Measurements from ENCODE around the gene CTSV.
"Not testable (repeated sequence)": the region's sequence is repeated elsewhere in the genome, so short reads cannot be mapped to it uniquely, and the experiment has no call there.

The CTSV gene

DNA sequence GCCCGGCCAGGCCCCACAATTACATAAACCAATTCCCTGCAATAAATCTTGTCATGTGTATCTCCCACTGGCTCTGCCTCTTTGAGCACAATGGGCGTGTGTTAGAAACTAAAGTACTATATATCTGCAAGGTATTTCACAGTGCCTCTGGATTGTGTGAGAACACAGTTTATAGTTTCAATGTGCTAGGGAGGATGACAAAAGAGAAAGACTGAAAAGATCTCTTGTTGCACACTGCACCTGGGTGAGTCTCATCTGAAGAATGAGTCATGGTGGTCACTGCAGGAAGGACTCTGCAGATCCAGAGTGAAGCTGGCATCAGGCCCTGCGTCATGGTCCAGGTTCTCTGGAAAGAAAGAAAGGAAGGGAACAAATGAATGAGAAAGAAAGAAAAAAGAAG is 20.7 kb upstream of the CTSV start:
- Histone ChIP-seq H3K4me3 (ENCODE audit: low read length) (no peak overlapping the region), H3K79me2 (ENCODE audit: low read length) (no peaks in the 10 kb centered on the region), H3K27me3 (replicated peaks; ENCODE audit: insufficient read depth, low read length) (no peaks in the 10 kb centered on the region), H3K9me3 (replicated peaks; ENCODE audit: insufficient read depth, low read length) (no peaks in the 10 kb centered on the region), H3K36me3 (replicated peaks; ENCODE audit: insufficient read depth, low read length) (no peaks in the 10 kb centered on the region), H3K4me1 (ENCODE audit: low read length) (no peaks in the 10 kb centered on the region), H3K27ac (ENCODE audit: low read length) (no peak overlapping the region), H3K9ac (ENCODE audit: low read length) (no peak overlapping the region), H3K4me2 (ENCODE audit: low read depth, low read length) (no peak overlapping the region), H4K20me1 (ENCODE audit: insufficient read depth, low read length) (no peaks in the 10 kb centered on the region), H2AFZ (ENCODE audit: low read length) (no peak overlapping the region), H3F3A (ENCODE audit: insufficient read depth, low read length) (no peaks in the 10 kb centered on the region), H3K9me2 (replicated peaks; ENCODE audit: insufficient read depth, low read length) (no peaks in the 10 kb centered on the region)
- no peak for DNase-seq
- TF ChIP-seq EZH2 (optimal IDR thresholded peaks at IDR 0.05; ENCODE audit: low read depth, low read length) (no peak), EZH2phosphoT487 (IDR thresholded peaks at IDR 0.05; ENCODE audit: low read length) (no peak)
- TF ChIP-seq, protein P1, sequence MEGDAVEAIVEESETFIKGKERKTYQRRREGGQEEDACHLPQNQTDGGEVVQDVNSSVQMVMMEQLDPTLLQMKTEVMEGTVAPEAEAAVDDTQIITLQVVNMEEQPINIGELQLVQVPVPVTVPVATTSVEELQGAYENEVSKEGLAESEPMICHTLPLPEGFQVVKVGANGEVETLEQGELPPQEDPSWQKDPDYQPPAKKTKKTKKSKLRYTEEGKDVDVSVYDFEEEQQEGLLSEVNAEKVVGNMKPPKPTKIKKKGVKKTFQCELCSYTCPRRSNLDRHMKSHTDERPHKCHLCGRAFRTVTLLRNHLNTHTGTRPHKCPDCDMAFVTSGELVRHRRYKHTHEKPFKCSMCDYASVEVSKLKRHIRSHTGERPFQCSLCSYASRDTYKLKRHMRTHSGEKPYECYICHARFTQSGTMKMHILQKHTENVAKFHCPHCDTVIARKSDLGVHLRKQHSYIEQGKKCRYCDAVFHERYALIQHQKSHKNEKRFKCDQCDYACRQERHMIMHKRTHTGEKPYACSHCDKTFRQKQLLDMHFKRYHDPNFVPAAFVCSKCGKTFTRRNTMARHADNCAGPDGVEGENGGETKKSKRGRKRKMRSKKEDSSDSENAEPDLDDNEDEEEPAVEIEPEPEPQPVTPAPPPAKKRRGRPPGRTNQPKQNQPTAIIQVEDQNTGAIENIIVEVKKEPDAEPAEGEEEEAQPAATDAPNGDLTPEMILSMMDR (IDR thresholded peaks at IDR 0.05; ENCODE audit: low read length), result no peak

DNA sequence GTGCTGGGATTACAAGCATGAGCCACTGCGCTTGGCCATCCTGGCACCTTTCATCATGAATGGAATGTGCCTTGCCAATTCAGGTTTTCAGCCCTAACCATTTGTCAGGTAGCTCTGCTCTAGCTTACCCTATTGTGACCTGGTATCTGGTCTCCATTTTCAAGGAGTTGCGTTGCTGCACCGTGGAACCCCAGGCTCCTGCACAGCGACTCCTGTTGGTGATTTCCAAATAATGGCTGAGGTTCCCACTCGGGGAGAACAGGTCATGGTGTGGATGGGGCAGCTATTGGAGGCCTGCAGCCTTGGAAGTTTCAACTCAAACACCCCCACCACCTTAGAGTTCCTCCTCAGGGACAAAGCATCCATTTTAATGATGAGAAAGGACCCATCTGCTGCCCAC is 18.7 kb upstream of the CTSV start:
- Histone ChIP-seq H2AFZ (ENCODE audit: low read length) (no peak overlapping the region), H3K9me3 (replicated peaks; ENCODE audit: insufficient read depth, low read length) (no peaks in the 10 kb centered on the region), H3K79me2 (ENCODE audit: low read length) (no peaks in the 10 kb centered on the region), H3K4me1 (ENCODE audit: low read length) (no peaks in the 10 kb centered on the region), H3K27me3 (replicated peaks; ENCODE audit: insufficient read depth, low read length) (no peaks in the 10 kb centered on the region), H3K4me3 (ENCODE audit: low read length) (no peak overlapping the region), H3K4me2 (ENCODE audit: low read depth, low read length) (no peak overlapping the region), H3K9ac (ENCODE audit: low read length) (no peak overlapping the region), H4K20me1 (ENCODE audit: insufficient read depth, low read length) (no peaks in the 10 kb centered on the region), H3K36me3 (replicated peaks; ENCODE audit: insufficient read depth, low read length) (no peaks in the 10 kb centered on the region), H3K27ac (ENCODE audit: low read length) (no peak overlapping the region), H3K9me2 (replicated peaks; ENCODE audit: insufficient read depth, low read length) (no peaks in the 10 kb centered on the region), H3F3A (ENCODE audit: insufficient read depth, low read length) (no peaks in the 10 kb centered on the region)
- TF ChIP-seq EZH2phosphoT487 (IDR thresholded peaks at IDR 0.05; ENCODE audit: low read length) (no peak), EZH2 (optimal IDR thresholded peaks at IDR 0.05; ENCODE audit: low read depth, low read length) (no peak)
- TF ChIP-seq, protein P1 (IDR thresholded peaks at IDR 0.05; ENCODE audit: low read length), result no peak
- DNase-seq, result no peak

DNA sequence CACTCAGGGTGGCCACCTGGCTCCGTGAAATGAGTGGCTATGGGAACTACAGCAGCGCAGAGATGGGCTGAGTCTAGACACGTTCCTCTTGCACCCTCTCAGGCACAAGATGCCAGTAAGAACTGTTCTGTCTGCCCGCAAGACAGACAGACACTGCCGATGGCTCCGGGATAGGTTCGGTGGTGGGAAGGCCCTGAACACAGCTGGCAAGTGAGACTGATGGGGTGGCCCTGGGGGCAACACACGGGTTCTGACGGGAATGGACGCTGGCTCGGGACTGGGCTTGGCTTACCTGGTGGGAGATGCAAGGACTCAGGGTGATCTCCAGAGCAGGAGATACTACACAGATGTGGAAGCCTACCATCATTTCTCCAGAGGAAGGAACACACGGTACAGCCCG is 16.9 kb upstream of the CTSV start:
- not testable (repeated sequence) for H4K20me1 ChIP-seq (ENCODE audit: insufficient read depth, low read length); H3F3A ChIP-seq (ENCODE audit: insufficient read depth, low read length); H3K4me3 ChIP-seq (ENCODE audit: low read length); DNase-seq; H3K9me3 ChIP-seq (replicated peaks; ENCODE audit: insufficient read depth, low read length); H3K27me3 ChIP-seq (replicated peaks; ENCODE audit: insufficient read depth, low read length); H3K79me2 ChIP-seq (ENCODE audit: low read length); H3K27ac ChIP-seq (ENCODE audit: low read length); H3K36me3 ChIP-seq (replicated peaks; ENCODE audit: insufficient read depth, low read length); H3K4me2 ChIP-seq (ENCODE audit: low read depth, low read length); H2AFZ ChIP-seq (ENCODE audit: low read length); H3K9me2 ChIP-seq (replicated peaks; ENCODE audit: insufficient read depth, low read length); H3K4me1 ChIP-seq (ENCODE audit: low read length); H3K9ac ChIP-seq (ENCODE audit: low read length)

DNA sequence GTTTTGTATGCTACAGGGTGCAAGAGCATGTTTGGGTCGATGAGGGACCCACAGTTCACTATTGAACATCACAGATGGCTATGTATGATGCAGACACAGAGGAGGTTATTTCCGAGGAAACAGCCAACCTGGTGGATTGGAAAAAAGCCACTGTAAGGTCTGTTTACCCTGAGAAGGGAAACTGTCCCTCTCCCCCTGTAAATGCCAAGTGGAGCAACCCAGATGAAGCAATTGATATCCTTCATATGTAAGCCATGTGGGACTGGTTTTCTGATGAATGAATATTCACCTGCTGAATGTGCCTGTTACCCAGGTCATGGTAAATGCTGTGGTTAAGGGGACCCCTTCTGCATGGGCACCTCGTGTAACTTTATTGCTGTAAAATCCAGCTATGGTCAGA is 14.8 kb upstream of the CTSV start:
- no peaks in the 10 kb centered on the region for H3F3A ChIP-seq (ENCODE audit: insufficient read depth, low read length)
- no peaks in the 10 kb centered on the region for H3K79me2 ChIP-seq (ENCODE audit: low read length)
- H3K36me3 ChIP-seq (replicated peaks; ENCODE audit: insufficient read depth, low read length), result no peaks in the 10 kb centered on the region
- no peak for DNase-seq
- H4K20me1 ChIP-seq (ENCODE audit: insufficient read depth, low read length), result no peaks in the 10 kb centered on the region
- no peaks in the 10 kb centered on the region for H3K9me2 ChIP-seq (replicated peaks; ENCODE audit: insufficient read depth, low read length)
- no peaks in the 10 kb centered on the region for H3K9me3 ChIP-seq (replicated peaks; ENCODE audit: insufficient read depth, low read length)
- TF ChIP-seq EZH2 (optimal IDR thresholded peaks at IDR 0.05; ENCODE audit: low read depth, low read length), result no peak
- TF ChIP-seq, protein P1 (IDR thresholded peaks at IDR 0.05; ENCODE audit: low read length), result no peak
- TF ChIP-seq EZH2phosphoT487 (IDR thresholded peaks at IDR 0.05; ENCODE audit: low read length), result no peak
- no peak overlapping the region for H2AFZ ChIP-seq (ENCODE audit: low read length)
- H3K4me1 ChIP-seq (ENCODE audit: low read length), result no peaks in the 10 kb centered on the region
- no peaks in the 10 kb centered on the region for H3K27me3 ChIP-seq (replicated peaks; ENCODE audit: insufficient read depth, low read length)
- no peak overlapping the region for H3K9ac ChIP-seq (ENCODE audit: low read length)
- H3K4me2 ChIP-seq (ENCODE audit: low read depth, low read length), result no peak overlapping the region
- H3K27ac ChIP-seq (ENCODE audit: low read length), result no peak overlapping the region
- H3K4me3 ChIP-seq (ENCODE audit: low read length), result no peak overlapping the region
